ENCODE results near the gene VEGFC.

The VEGFC gene

DNA sequence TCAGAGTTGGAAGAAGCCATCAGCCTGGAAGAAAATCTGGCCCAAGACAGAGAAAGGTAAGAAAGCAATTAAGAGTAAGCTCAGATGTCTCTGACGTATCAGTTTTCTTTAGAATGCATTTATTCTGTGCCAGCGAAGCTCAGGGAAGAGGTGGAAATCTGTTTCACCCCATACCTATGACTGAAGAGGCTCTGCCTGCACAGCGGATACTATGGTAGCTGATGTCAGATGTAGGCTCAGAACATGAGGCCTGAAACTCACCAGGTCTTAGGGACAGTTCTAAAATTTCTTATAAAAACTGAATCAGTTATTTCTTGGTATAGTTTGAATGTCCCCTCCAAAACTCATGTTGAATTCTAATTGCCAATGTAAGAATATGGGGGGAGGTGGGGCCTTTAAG lies 30.9 kb downstream of the VEGFC start:
- no peak for DNase-seq (ENCODE audit: low read depth in 2 of 2)

DNA sequence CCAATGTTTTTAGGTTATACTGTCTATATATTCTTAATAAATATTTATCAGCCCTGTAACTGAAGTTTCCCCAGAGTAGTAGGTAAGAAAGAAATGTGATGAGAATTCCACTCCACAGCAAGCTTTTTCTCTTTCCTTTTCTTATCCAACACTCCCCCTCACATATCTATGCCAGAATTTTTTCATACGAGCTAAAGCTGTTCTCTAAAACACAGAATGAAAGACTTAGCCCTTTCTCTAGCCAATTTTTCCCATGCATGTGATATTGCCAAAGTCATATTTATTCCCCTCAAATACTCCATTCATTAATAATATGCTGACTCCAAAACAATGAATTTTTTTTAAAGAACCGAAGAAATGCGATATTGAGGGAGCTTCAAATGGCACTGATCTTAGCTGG lies 32.3 kb downstream of the VEGFC start:
- no peak for DNase-seq (ENCODE audit: low read depth in 2 of 2)

DNA sequence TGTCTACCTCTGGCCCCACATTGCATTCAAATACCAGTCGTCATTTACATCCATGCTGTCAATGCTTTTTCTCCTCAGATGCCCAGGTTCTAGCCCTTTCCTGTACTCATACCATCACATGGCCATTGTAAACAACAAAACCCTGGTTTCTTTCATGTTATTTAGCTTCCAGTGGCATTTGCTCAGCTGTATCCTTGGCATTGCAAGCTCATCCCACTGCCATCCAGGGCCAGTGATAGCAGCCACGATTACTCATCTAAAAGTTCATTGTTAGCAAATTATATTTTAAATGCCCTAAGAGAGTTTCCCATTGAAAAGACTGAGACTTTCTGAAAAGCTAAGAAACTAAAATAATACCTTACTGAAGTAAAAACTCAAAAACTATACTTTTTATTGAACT lies 34.0 kb downstream of the VEGFC start:
- DNase-seq (ENCODE audit: low read depth in 2 of 2) = no peak

DNA sequence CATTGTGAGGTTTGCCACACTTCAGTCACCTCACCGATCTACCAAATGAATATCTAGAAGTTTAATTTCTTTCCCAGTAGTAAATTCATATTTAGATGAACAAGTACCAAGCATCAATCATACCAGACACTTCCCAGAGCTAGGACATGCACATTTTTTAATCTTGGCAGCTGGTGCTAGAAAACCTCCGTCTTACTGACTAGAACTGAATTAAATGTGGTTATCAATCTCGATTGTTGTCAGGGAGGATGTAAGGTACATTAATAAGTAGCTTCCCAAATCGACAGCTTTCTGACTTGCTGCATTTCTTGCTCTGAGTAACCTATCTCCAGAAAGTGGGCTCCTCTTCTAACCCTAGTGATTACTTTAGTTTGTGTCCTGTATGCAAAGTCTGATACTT lies 34.4 kb downstream of the VEGFC start:
- DNase-seq (ENCODE audit: low read depth in 2 of 2) = no peak

DNA sequence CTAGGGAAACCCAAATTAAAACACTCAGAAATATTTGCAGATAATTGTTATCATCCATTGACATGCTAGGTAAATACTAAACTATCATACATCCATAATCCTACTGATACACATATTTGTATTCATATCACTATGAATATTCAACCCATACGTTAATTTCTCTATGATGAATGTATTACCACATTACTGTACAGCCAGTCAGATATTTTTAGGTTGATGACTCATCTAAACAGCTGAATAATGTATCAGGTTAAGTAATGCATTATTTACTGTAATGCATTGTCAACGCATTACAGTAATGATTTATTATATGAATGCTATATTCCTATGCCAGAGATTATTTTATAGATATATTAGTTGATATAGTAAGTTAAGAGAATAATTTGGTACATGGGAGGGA lies 37.1 kb downstream of the VEGFC start:
- no peak for DNase-seq (ENCODE audit: low read depth in 2 of 2)

DNA sequence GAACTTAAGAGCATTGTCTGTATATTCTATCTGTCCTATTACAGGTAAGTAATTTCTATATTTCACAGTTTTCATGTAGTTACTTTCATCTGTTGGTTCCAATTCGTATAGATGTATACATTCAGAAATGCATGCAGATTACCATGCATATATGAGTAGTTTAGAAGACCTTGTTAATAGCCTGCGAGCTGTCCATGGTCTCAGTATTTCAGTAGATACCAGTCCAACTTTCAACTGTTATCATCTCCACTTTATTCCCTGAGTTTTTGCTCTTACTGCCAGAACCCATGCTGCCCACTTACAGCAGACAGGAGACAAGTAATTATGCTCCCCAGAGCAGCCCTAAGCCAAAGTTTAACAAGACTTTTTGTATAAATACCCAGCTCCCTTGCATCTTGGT lies 37.7 kb downstream of the VEGFC start:
- no peak for DNase-seq (ENCODE audit: low read depth in 2 of 2)

DNA sequence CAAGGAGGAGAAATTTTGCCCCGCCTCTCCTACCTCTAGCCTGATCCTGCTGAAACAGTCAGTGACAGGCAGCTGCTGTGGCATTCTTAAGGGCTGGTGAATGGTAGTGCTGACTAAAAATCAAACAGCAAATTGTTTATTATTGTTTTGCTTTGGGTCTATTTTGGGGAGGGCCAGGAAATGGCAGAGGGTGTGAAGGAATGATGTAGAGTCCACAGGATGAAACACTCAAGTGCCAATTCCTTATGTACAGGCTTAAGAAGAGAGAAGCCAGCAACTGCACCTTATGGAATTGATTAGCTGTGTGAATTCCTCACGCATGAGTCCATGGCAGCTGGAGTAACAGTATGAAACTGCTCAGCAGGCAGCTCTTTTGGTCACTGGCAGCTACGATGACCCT lies 39.7 kb downstream of the VEGFC start:
- DNase-seq (ENCODE audit: low read depth in 2 of 2) = no peak

DNA sequence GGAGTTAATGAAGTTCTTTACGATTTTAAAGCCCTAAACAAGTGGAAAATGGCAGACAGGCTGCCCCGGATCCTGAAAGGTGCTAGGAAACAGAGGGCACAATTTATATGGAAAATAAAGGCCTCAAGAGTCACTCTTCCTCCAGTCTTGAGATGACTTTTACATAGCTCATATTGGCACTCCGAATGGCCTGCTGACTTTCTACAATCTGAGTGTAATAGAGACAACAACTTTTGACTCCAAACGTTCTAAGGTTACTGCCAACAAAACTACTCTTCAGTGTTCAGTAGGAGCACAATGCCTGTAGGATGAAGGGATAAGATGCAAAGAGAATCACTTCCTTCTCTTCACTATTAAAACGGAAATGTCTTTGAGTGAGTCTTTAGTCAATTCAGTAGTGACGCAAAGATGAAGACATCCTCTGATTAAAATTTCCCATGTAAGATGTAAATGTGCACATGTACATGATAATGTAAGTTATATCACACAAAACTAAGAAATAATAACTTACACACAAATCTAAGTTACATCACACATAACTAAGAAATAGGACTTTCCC lies 40.5 kb downstream of the VEGFC start:
- no peak for DNase-seq (ENCODE audit: low read depth in 2 of 2)

DNA sequence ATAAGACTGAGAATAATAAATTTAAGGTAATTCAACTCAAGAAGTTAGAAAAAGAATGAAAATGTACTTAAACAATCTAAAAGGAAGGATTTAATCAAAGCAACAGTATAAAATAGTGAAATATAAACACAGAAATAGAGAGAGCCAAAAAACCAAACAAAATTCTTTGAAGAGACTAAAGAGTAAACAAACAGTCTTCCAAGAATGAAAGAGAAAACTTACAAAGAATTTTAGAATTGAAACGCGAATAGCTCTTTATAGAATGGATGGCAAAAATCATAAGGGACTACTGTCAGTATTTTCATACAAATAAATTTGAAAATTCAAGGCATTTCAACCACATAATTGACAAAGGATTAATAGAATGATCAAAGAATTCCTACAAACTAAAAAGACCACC lies 41.7 kb downstream of the VEGFC start:
- no peak for DNase-seq (ENCODE audit: low read depth in 2 of 2)

DNA sequence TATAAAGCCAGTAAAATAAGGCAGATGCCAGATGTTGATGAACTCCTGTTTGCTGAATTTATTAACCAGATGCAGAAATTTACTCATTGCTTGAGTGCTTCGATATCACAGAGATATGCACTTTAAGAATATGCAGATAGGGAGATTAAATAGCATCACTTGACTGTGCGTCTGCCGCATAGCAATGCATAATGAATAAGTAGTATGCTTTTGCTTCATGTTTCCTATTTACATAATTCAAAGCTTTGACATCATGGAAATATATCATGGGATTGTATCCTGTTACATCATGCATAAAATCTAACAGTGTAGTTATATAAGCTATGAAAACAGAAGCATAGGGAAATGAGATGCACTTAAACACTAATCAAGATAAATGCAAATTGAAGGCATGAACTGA lies 45.9 kb downstream of the VEGFC start:
- no peak for DNase-seq (ENCODE audit: low read depth in 2 of 2)

DNA sequence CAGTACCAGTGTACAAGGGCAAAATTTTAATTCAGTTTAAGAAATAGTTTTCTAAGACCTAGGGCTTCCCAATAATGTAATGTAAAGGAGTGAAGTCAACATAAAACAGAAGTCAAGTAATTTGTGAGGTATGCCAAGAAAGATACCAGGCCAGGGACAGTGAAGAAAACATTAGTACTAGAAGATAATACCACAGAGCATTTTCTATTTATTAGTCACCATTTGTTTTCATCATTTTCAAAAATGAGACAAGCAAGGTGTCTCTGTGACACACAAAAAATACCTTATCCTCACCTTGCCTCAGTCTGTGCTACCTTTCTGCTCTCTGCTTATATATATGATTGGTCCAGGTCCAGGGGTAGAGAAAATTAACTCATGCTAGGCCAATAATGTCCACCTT lies 46.8 kb downstream of the VEGFC start:
- no peak for DNase-seq (ENCODE audit: low read depth in 2 of 2)

DNA sequence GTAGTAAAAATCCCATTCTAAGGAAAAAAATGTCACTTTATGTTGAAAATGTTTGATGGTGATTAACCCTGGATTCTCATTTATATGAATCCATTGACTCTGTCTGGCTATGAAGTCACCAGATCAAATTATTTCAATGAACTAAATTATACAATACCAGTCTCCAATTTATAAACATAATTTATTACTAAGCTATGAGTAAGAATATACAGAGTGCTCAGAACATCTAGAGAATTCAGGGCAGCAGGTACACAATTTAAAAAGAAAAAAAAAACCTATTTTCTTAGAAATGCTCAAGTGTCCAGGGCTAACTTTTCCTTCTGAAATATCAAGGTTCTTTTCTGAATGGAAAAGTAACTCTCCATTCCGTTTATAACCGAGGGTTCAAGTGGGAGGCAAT lies 48.6 kb downstream of the VEGFC start:
- no peak for DNase-seq (ENCODE audit: low read depth in 2 of 2)

DNA sequence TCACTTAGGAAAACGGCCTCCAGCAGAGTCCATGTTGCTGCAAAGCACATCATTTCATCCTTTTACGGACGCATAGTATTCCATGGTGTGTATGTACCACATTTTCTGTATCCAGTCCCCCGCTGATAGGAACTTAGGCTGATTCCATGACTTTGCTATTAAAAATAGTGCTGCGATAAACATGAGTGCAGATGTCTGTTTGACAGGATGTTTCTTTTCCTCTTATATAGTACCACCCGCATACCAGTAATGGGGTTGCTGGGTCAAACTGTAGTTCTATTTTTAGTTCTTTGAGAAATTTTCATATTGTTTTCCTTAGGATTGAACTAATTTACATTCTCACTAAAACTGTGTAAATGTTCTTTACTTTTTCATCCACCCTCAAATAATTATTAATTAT lies 50.5 kb downstream of the VEGFC start:
- DNase-seq (ENCODE audit: low read depth in 2 of 2) = no peak

DNA sequence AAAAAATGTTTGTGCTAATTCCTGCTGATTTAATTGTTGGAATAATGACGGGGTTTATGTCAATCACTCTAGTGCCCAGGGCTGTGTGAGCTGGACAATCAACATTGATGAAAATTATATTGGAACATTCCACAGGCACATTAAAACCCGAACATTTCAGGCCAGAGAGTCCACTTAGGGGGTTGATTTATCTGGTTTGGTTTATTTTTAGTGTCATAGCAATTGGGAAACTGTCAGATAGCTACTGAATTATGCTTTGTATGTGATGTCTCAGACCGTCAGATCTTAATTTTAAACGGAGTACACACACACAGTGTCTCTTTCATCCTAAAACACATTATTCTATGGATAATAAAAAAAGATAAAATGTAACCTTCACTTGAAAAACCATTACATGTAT lies 51.5 kb downstream of the VEGFC start:
- no peak for DNase-seq (ENCODE audit: low read depth in 2 of 2)

DNA sequence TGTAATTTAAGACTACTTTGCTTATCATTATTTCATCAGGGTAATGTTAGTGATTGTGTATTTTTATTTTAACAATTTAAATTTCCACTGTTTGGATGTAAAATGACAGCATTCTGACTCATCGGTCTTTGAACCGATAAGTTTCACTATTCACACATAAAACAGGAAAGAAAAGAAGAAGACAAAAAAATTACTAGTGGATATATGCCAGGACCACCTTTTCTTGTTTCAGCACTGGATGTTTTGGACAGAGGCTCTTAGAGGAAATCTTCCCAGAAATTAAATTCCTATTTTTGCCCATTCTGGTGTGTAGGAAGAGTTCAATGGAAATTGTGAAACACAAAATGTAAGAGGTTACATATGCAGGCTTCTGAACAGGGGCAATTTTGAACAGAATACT lies 57.4 kb downstream of the VEGFC start:
- no peak for DNase-seq (ENCODE audit: low read depth in 2 of 2)

DNA sequence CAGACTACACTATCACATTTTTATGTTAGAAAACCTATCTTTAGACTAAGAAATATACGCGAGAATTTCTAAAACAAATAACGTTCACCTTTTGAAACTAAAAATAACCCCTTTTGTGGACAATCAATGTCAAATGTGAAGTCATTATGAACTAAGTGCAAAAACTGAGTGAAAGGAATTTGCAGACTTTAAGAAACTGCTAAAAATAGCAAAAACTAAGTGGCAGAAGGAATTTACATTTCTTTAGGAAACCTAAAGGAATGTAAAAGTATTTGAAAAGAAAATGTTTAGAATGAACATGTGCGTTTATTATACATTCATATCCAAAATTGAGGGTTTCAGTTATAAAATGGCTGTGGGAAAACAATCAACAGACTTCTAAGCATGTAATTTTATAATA lies 58.3 kb downstream of the VEGFC start:
- no peak for DNase-seq (ENCODE audit: low read depth in 2 of 2)

DNA sequence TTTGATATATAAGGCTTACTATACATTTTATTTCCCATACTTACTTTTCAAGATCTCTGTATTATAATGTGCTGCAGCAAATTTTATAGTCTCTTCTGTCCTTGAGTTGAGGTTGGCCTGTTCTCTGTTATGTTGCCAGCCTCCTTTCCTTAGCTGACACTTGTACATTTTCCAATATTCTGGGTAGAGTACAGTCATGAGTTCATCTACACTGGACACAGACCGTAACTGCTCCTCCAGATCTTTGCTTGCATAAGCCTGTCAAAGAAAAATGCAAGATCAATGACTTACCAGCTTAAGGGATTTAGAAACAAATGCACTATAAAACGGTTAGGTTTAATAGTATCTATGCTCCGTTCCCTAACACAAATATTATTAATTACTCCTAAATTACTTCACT lies 63.2 kb downstream of the VEGFC start:
- DNase-seq (ENCODE audit: low read depth in 2 of 2) = no peak

DNA sequence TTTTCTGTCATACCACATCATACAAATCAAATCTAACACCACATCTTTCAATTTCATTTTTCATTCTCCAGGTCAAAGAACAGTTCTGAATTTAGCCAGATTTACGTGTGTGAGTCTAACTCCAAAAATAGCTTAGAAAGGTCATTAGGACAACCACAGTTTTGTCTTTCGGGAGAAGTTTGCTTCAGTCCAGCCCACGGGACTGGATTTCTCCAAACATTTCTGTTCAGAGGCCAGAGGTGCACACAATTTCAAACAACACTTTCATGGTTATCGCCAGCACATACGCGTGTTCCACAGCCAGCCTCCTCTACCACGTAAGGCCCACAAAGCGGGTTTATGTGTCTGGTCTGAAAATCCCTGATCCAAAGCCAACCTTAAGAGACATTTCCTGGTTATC lies 65.9 kb downstream of the VEGFC start:
- no peak for DNase-seq (ENCODE audit: low read depth in 2 of 2)

DNA sequence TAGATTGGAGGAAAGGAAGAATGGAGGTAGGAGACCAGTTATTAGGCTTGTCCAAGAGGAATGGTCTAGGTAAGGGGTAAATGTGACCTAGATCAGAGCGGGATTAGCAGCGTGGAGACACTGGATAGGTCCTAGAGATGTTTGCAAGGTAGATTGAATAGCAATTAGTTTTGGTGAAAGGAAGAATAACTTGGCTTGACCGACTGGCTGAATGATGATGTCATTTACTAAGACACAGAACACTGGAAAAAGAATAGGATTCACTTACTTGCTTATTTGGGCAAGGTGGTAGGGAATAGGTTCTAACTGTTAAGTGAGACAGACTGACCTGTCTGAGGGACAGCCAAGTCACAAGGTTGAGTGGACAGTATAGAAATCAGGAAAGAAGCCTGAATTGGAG lies 71.3 kb downstream of the VEGFC start:
- no peak for DNase-seq (ENCODE audit: low read depth in 2 of 2)

DNA sequence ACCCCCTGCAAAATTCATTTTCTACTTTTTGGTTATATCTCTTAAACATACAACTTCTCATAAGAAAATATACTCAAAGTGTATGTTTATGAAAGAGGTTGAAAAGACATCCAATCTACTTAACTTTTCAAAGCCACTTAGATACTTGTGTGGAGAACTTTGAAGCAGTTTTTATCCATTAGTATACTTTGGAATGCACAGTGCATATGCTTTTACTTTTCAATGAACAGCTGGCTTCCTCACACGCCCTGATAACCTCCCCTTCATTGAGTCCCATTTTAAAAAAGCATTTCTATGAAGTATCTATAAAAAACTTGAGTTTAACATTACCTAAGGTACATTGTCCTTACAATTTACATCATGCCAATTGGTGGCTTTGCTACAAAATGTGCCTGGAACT lies 73.8 kb downstream of the VEGFC start:
- no peak for DNase-seq (ENCODE audit: low read depth in 2 of 2)

DNA sequence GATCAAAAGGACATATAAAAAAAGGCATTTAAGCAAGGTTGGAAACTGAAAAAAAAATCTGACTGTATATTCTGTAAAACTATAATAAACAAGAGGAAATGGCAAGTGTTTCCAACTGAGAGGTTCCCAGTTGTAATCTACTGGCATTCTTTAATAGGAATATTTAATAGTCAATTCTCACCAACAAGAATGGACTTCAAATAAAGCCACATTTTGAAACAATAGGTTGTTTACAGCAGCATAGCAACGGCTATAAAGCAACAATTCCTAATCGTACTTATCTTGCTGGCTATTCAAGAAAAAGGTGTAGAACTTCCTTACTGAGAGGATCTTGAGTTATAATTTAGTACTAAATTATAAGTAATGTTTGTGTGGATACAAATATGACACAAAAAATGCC lies 75.5 kb downstream of the VEGFC start:
- no peak for DNase-seq (ENCODE audit: low read depth in 2 of 2)

DNA sequence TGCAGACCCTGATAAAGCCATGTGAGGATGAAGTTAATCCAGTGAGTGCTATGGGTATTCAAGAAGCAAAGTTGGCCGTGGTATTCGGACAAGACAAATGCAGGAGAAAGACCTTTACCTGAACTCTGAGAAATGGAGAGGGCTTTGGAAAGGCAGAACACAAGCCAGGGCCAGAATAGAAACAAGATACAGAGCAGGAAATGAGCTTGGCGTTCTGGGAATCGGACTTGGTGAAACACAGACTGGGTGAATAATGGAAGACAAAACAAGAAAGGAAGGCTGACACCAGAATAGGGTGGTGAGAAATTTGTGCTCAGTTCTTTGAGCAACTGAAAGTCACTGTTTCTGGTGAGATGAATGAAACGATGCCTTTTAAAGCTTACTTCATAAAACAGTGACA lies 83.3 kb downstream of the VEGFC start:
- no peak for DNase-seq (ENCODE audit: low read depth in 2 of 2)

DNA sequence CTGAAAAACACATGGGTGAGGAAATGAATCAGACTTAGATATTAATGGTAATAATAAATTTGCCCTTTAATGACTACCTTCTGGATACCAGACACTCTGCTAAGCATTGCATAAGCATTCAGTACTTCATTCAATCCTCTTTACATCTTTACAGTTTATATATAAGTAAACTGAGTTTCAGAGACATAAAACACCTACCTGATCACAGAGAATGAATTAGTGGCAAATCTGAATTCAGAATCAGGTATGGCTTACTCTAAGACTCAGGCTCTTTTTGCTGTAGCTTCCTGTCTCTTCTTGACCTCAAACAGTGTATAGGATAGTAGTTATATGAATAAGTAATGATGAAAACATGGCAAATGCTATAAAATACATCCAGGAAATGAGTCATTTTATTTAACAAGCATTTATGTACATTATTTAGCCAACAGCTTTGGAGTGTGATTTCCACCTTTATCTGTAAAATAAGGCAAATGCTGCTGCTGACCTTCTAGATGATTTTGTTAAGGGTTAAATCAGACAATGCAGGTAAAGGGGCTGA lies 83.9 kb downstream of the VEGFC start:
- DNase-seq (ENCODE audit: low read depth in 2 of 2) = no peak

DNA sequence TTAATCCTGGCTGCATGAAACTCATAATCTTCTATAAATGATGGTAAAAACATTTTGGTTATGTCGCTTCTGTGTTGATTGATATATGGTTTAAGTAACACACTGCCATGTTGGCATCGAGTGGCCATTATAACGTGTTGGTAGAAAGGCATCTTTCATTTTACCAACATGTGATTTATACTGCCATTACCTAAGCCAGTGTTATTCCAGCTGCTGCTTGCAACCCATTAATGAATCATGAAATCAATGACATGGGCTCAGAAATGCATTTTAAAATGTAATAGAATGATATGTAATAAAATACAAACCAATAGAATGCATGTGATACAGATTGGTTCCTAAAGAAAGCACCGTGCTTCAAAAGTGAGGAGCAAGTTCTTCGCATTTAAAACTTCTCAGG lies 102.0 kb downstream of the VEGFC start:
- no peak for DNase-seq (ENCODE audit: low read depth in 2 of 2)

All from stimulated activated CD8-positive, alpha-beta memory T cell treated with anti-CD3 and anti-CD28 coated beads, Interleukin-15, amount 100 ng/mL, for 4 hours (primary cell).